Left lung (tissue), 10 donors: ENCODE measurements around the gene RAPGEF1. TPM values are rescaled to one million over a fixed set of nuclear protein-coding genes. Genes with fewer than 3 reads are reported as not detected.

Experiments
- ATAC-seq: fragments of 200-7000 bp; cut with Tn5 transposase; one replicate; pipeline ENCODE4 v1.9.1; 2020; ENCODE audit warnings: moderate library complexity
- DNase-seq, 4 donors: peaks; one replicate each; pipeline ENCODE4 v3.0.0-alpha.2; 2013 to 2020
- H3K27ac ChIP-seq, 2 donors: fragments of 200-600 bp; sonication (generic) in 1 of 2; one replicate each; pipeline versions ENCODE4 v1.5.0 to v1.8.0; 2020 to 2021
- H3K27me3 ChIP-seq, 2 donors: fragments of 200-600 bp; sonication (generic) in 1 of 2; one replicate each; pipeline versions ENCODE4 v1.5.0 to v1.8.0; 2020 to 2021
- H3K36me3 ChIP-seq, 2 donors: fragments of 200-600 bp; sonication (generic) in 1 of 2; one replicate each; pipeline versions ENCODE4 v1.5.0 to v1.8.0; 2020 to 2021
- H3K4me1 ChIP-seq, 2 donors: fragments of 200-600 bp; one replicate each; pipeline ENCODE4 v1.8.0; 2021
- H3K4me3 ChIP-seq, 2 donors: fragments of 200-600 bp; sonication (generic) in 1 of 2; one replicate each; pipeline versions ENCODE4 v1.5.0 to v1.8.0; 2020 to 2021; ENCODE audit warnings: mild to moderate bottlenecking in 1 of 2
- H3K9me3 ChIP-seq, 2 donors: fragments of 200-600 bp; sonication (generic) in 1 of 2; one replicate each; pipeline versions ENCODE4 v1.5.0 to v1.8.0; 2020 to 2021
- CTCF ChIP-seq, 2 donors: fragments of 200-600 bp; sonication (generic) in 1 of 2; IDR thresholded peaks; one replicate each; pipeline versions ENCODE4 v1.5.0 to v1.8.0; 2021; ENCODE audit warnings: antibody characterized with exemption in 2 of 2
- intact Hi-C, 2 donors: fragments of 100-400 bp; cut with DNase I; formaldehyde crosslinking; loops; one replicate each; pipeline versions ENCODE4 v1.11.2 to v1.14.2; 2022
- polyA plus RNA-seq, 6 donors: library from polyadenylated mRNA; unstranded; fragments of 120-200 nt; gene quantifications; one replicate each; pipeline ENCODE4 v1.2.1, GENCODE V29; 2013; ENCODE audit not compliant: insufficient read length in 6 of 6
- total RNA-seq, 2 donors: library from RNA; stranded (reverse); fragmentation: NEBNext Ultra II Directional; extraction: Animal tissue kit (Norgen Biotek cat#: 25700); gene quantifications; one replicate each; pipeline ENCODE4 v1.2.1, GENCODE V29; 2021
- donor health status: DM: no; HTN: yes; CAD: no.
- donor health status: DM: no; HTN: no; CAD: no.

The RAPGEF1 gene
- total and polyA plus RNA-seq, 8 donors = 37.5 to 112 (median 45.6) TPM

- Histone ChIP-seq H3K27me3 (no peaks in the 10 kb centered on the region), H3K36me3 (peaks cover 0 to 16% of the 10 kb centered on the region in 2 donors), H3K27ac (peak overlapping the region in 1 of 2 donors; percentile 83), H3K9me3 (no peaks in the 10 kb centered on the region), H3K4me1 (peaks cover 9 to 65% of the 10 kb centered on the region in 2 donors), H3K4me3 (no peak overlapping the region)
- intact Hi-C loops = no loop called here
- ATAC-seq (peak; percentile 23), DNase-seq (no peak)
- no peak for TF ChIP-seq CTCF (IDR thresholded peaks at IDR 0.05)
These were observed 88.3 kb downstream of the RAPGEF1 start for GRCh38 chr9:131651599-131651998.

- Histone ChIP-seq H3K4me1 (peaks cover 9 to 60% of the 10 kb centered on the region in 2 donors), H3K27ac (peak overlapping the region in 1 of 2 donors; percentile 83), H3K36me3 (peaks cover 0 to 20% of the 10 kb centered on the region in 2 donors), H3K27me3 (no peaks in the 10 kb centered on the region), H3K9me3 (no peaks in the 10 kb centered on the region), H3K4me3 (no peak overlapping the region)
- intact Hi-C loops = no loop called here
- no peak for DNase-seq
- TF ChIP-seq CTCF (IDR thresholded peaks at IDR 0.05) = no peak
- no peak for ATAC-seq
These were observed 88.7 kb downstream of the RAPGEF1 start for GRCh38 chr9:131651160-131651559.

GRCh38 chr9:131650254-131650653, 89.6 kb downstream of the RAPGEF1 start:
- peak in 1 of 2 donors; percentile 26 for TF ChIP-seq CTCF (IDR thresholded peaks at IDR 0.05)
- Histone ChIP-seq H3K4me3 (no peak overlapping the region), H3K27ac (peak overlapping the region in 1 of 2 donors; percentile 83), H3K9me3 (no peaks in the 10 kb centered on the region), H3K36me3 (peaks cover 0 to 28% of the 10 kb centered on the region in 2 donors), H3K27me3 (no peaks in the 10 kb centered on the region), H3K4me1 (peaks cover 6 to 57% of the 10 kb centered on the region in 2 donors)
- intact Hi-C loops = no loop called here
- peak in 1 of 4 donors; percentile 68 for DNase-seq
- ATAC-seq = peak; percentile 79

- peak overlapping the region in 1 of 2 donors; percentile 83 for H3K27ac ChIP-seq
- peaks cover 6 to 57% of the 10 kb centered on the region in 2 donors for H3K4me1 ChIP-seq
- H3K4me3 ChIP-seq = no peak overlapping the region
- ATAC-seq (no peak), DNase-seq (no peak)
- H3K27me3 ChIP-seq = no peaks in the 10 kb centered on the region
- no peak for TF ChIP-seq CTCF (IDR thresholded peaks at IDR 0.05)
- intact Hi-C loops = no loop called here
- no peaks in the 10 kb centered on the region for H3K9me3 ChIP-seq
- peaks cover 0 to 28% of the 10 kb centered on the region in 2 donors for H3K36me3 ChIP-seq
These were observed 90.2 kb downstream of the RAPGEF1 start for GRCh38 chr9:131649646-131650045.

GRCh38 chr9:131645078-131645776, 94.6 kb downstream of the RAPGEF1 start:
- no peak for TF ChIP-seq CTCF (IDR thresholded peaks at IDR 0.05)
- no peak for ATAC-seq
- Histone ChIP-seq H3K36me3 (peaks cover 0 to 50% of the 10 kb centered on the region in 2 donors), H3K27ac (peak overlapping the region in 1 of 2 donors; percentile 35), H3K4me1 (peaks cover 2 to 40% of the 10 kb centered on the region in 2 donors), H3K9me3 (no peaks in the 10 kb centered on the region), H3K4me3 (no peak overlapping the region), H3K27me3 (no peaks in the 10 kb centered on the region)
- no peak for DNase-seq
- intact Hi-C loops = no loop called here
